Mesenchymal stem cell (in vitro differentiated cells and primary cell): ENCODE measurements around the gene DIAPH2.

Source experiments
- DNase-seq: peaks from one replicate; pipeline ENCODE4 v3.0.0-alpha.2; 2013
- H2AFZ ChIP-seq: one replicate; pipeline ENCODE4 v1.6.1; 2013; ENCODE audit warnings: low read depth, mild to moderate bottlenecking, control low read depth, inconsistent platforms, low read length, moderate library complexity
- H2AK5ac ChIP-seq: 2 replicates; pipeline ENCODE4 v1.6.1; 2013; ENCODE audit warnings: low read length, moderate library complexity, mild to moderate bottlenecking, inconsistent platforms; ENCODE audit not compliant: severe bottlenecking
- H2BK120ac ChIP-seq: one replicate; pipeline ENCODE4 v1.6.1; 2013; ENCODE audit warnings: low read depth, mild to moderate bottlenecking, inconsistent platforms, low read length, moderate library complexity
- H2BK12ac ChIP-seq, 2 experiments: one replicate each; pipeline ENCODE4 v1.6.1; 2013; ENCODE audit warnings: inconsistent platforms in 2 of 2, low read length in 2 of 2, mild to moderate bottlenecking in 2 of 2, moderate library complexity in 2 of 2, control low read depth in 1 of 2
- H2BK15ac ChIP-seq: one replicate; pipeline ENCODE4 v1.6.1; 2013; ENCODE audit warnings: mild to moderate bottlenecking, low read depth, inconsistent platforms; ENCODE audit not compliant: poor library complexity, severe bottlenecking
- H2BK5ac ChIP-seq: 2 replicates; pipeline ENCODE4 v1.6.1; 2013; ENCODE audit warnings: low read depth, mild to moderate bottlenecking, low read length, control low read depth, inconsistent platforms; ENCODE audit not compliant: poor library complexity, severe bottlenecking
- H3K14ac ChIP-seq, 2 experiments: one replicate each; pipeline ENCODE4 v1.6.1; 2013; ENCODE audit warnings: inconsistent platforms in 2 of 2, low read length in 2 of 2, control low read depth in 1 of 2, mild to moderate bottlenecking in 1 of 2, moderate library complexity in 1 of 2
- H3K18ac ChIP-seq, 2 experiments: one replicate each; pipeline ENCODE4 v1.6.1; 2013; ENCODE audit warnings: inconsistent platforms in 2 of 2, low read length in 2 of 2, control low read depth in 1 of 2, low read depth in 1 of 2, mild to moderate bottlenecking in 1 of 2
- H3K23ac ChIP-seq, 2 experiments: one replicate each; pipeline ENCODE4 v1.6.1; 2013; ENCODE audit warnings: inconsistent platforms in 2 of 2, low read length in 2 of 2, mild to moderate bottlenecking in 2 of 2, moderate library complexity in 2 of 2, control low read depth in 1 of 2
- H3K27ac ChIP-seq: 2 replicates; pipeline ENCODE4 v1.5.1; 2013; ENCODE audit warnings: mild to moderate bottlenecking, moderate library complexity, low read length, control low read depth, inconsistent platforms; ENCODE audit not compliant: poor library complexity, severe bottlenecking
- H3K27me3 ChIP-seq, 2 experiments: 2 replicates each; pipeline versions ENCODE4 v1.6.1 to v1.7.0; 2013; ENCODE audit warnings: low read length in 2 of 2, mild to moderate bottlenecking in 2 of 2, moderate library complexity in 2 of 2, control low read depth in 1 of 2, inconsistent platforms in 1 of 2; ENCODE audit not compliant: control insufficient read depth in 1 of 2, insufficient read depth in 1 of 2
- H3K36me3 ChIP-seq, 2 experiments: 2 replicates each; pipeline versions ENCODE4 v1.6.1 to v1.7.0; 2013; ENCODE audit warnings: low read length in 2 of 2, control low read depth in 1 of 2, inconsistent platforms in 1 of 2, low read depth in 1 of 2, mild to moderate bottlenecking in 1 of 2; ENCODE audit not compliant: insufficient read depth in 2 of 2, control insufficient read depth in 1 of 2
- H3K4ac ChIP-seq, 2 experiments: one replicate each; pipeline ENCODE4 v1.6.1; 2013; ENCODE audit warnings: inconsistent platforms in 2 of 2, low read length in 2 of 2, mild to moderate bottlenecking in 2 of 2, moderate library complexity in 2 of 2, control low read depth in 1 of 2, low read depth in 1 of 2
- H3K4me1 ChIP-seq: 2 replicates; pipeline ENCODE4 v1.6.1; 2013; ENCODE audit warnings: low read depth, low read length, control low read depth; ENCODE audit not compliant: control insufficient read depth, insufficient read depth
- H3K4me2 ChIP-seq: 2 replicates; pipeline ENCODE4 v1.6.1; 2013; ENCODE audit warnings: low read length, mild to moderate bottlenecking, inconsistent platforms; ENCODE audit not compliant: poor library complexity, severe bottlenecking
- H3K4me3 ChIP-seq, 2 experiments: 2 replicates each; pipeline versions ENCODE4 v1.5.1 to v1.7.0; 2013; ENCODE audit warnings: low read length in 2 of 2, mild to moderate bottlenecking in 2 of 2, control low read depth in 1 of 2, low read depth in 1 of 2; ENCODE audit not compliant: insufficient read depth in 1 of 2
- H3K79me1 ChIP-seq: replicated peaks from 2 replicates; pipeline ENCODE4 v1.6.1; 2013; ENCODE audit warnings: mild to moderate bottlenecking, control low read depth, low read length, inconsistent platforms; ENCODE audit not compliant: poor library complexity, severe bottlenecking
- H3K9ac ChIP-seq: 2 replicates; pipeline ENCODE4 v1.7.0; 2013; ENCODE audit warnings: mild to moderate bottlenecking, low read length, moderate library complexity
- H3K9me3 ChIP-seq: 2 replicates; pipeline ENCODE4 v1.7.0; 2013; ENCODE audit warnings: mild to moderate bottlenecking, low read length; ENCODE audit not compliant: control insufficient read depth
- H4K8ac ChIP-seq: one replicate; pipeline ENCODE4 v1.6.1; 2013; ENCODE audit warnings: inconsistent platforms, mild to moderate bottlenecking, low read length, moderate library complexity
- H4K91ac ChIP-seq: one replicate; pipeline ENCODE4 v1.6.1; 2013; ENCODE audit warnings: mild to moderate bottlenecking, low read length, inconsistent platforms
- WGBS: methylation state at CpG from one replicate; pipeline ENCODE4 v1.1.7; 2013; ENCODE audit warnings: mixed read lengths; 5-methylcytosine and 5-hydroxymethylcytosine counted together

Gene DIAPH2

GRCh38 chrX:97416461-97416860 is 731.8 kb downstream of the DIAPH2 start:
- no peaks in the 10 kb centered on the region for H3K36me3 ChIP-seq
- no peak overlapping the region for H3K23ac ChIP-seq
- H4K8ac ChIP-seq: no peak overlapping the region
- no peak overlapping the region for H3K27ac ChIP-seq
- 50% methylated on average over 1 of the region's 1 CpG for WGBS
- DNase-seq: no peak
- no peaks in the 10 kb centered on the region for H3K9me3 ChIP-seq
- no peak overlapping the region for H3K14ac ChIP-seq
- H3K4me1 ChIP-seq: no peaks in the 10 kb centered on the region
- no peak overlapping the region for H2BK15ac ChIP-seq
- no peak overlapping the region for H2BK120ac ChIP-seq
- no peak overlapping the region for H2BK5ac ChIP-seq
- no peak overlapping the region for H3K4me3 ChIP-seq
- no peak overlapping the region for H3K4me2 ChIP-seq
- no peak overlapping the region for H3K9ac ChIP-seq
- H2AK5ac ChIP-seq: no peak overlapping the region
- peaks cover 0 to 3% of the 10 kb centered on the region in 2 experiments for H3K27me3 ChIP-seq
- H3K18ac ChIP-seq: no peak overlapping the region
- no peak overlapping the region for H4K91ac ChIP-seq
- H3K4ac ChIP-seq: no peak overlapping the region
- no peaks in the 10 kb centered on the region for H3K79me1 ChIP-seq
- no peak overlapping the region for H2BK12ac ChIP-seq
- H2AFZ ChIP-seq: no peak overlapping the region

- no peak for DNase-seq
- 95% methylated on average over 5 of the region's 5 CpGs for WGBS
- H2BK5ac ChIP-seq: no peak overlapping the region
- no peak overlapping the region for H3K4ac ChIP-seq
- H3K4me3 ChIP-seq: no peak overlapping the region
- H2BK120ac ChIP-seq: no peak overlapping the region
- no peak overlapping the region for H2BK15ac ChIP-seq
- no peaks in the 10 kb centered on the region for H3K4me1 ChIP-seq
- H3K27me3 ChIP-seq: no peaks in the 10 kb centered on the region
- H3K18ac ChIP-seq: no peak overlapping the region
- no peaks in the 10 kb centered on the region for H3K79me1 ChIP-seq
- H2AK5ac ChIP-seq: no peak overlapping the region
- no peaks in the 10 kb centered on the region for H3K9me3 ChIP-seq
- H3K23ac ChIP-seq: no peak overlapping the region
- no peak overlapping the region for H2AFZ ChIP-seq
- H4K91ac ChIP-seq: no peak overlapping the region
- H3K9ac ChIP-seq: no peak overlapping the region
- H3K14ac ChIP-seq: no peak overlapping the region
- H2BK12ac ChIP-seq: no peak overlapping the region
- H3K4me2 ChIP-seq: no peak overlapping the region
- H3K36me3 ChIP-seq: peaks cover 0 to 15% of the 10 kb centered on the region in 2 experiments
- no peak overlapping the region for H4K8ac ChIP-seq
- H3K27ac ChIP-seq: no peak overlapping the region
Measured at GRCh38 chrX:97429101-97429500, 744.5 kb downstream of the DIAPH2 start.

GRCh38 chrX:97431281-97431680 is 746.6 kb downstream of the DIAPH2 start:
- H4K8ac ChIP-seq: no peak overlapping the region
- H3K9ac ChIP-seq: no peak overlapping the region
- no peaks in the 10 kb centered on the region for H3K4me1 ChIP-seq
- H3K9me3 ChIP-seq: no peaks in the 10 kb centered on the region
- H3K4ac ChIP-seq: no peak overlapping the region
- H2BK120ac ChIP-seq: no peak overlapping the region
- H3K27me3 ChIP-seq: no peaks in the 10 kb centered on the region
- H2BK12ac ChIP-seq: no peak overlapping the region
- no peak overlapping the region for H2BK15ac ChIP-seq
- H3K14ac ChIP-seq: no peak overlapping the region
- no peak overlapping the region for H2BK5ac ChIP-seq
- 97% methylated on average over 1 of the region's 1 CpG for WGBS
- peaks cover 0 to 15% of the 10 kb centered on the region in 2 experiments for H3K36me3 ChIP-seq
- H3K4me3 ChIP-seq: no peak overlapping the region
- no peak overlapping the region for H3K18ac ChIP-seq
- H2AFZ ChIP-seq: no peak overlapping the region
- no peaks in the 10 kb centered on the region for H3K79me1 ChIP-seq
- no peak overlapping the region for H3K27ac ChIP-seq
- no peak overlapping the region for H4K91ac ChIP-seq
- no peak overlapping the region for H3K4me2 ChIP-seq
- no peak overlapping the region for H2AK5ac ChIP-seq
- H3K23ac ChIP-seq: no peak overlapping the region
- no peak for DNase-seq

GRCh38 chrX:97446298-97446882 is 761.7 kb downstream of the DIAPH2 start:
- no peak overlapping the region for H3K4ac ChIP-seq
- H3K27me3 ChIP-seq: no peaks in the 10 kb centered on the region
- no peaks in the 10 kb centered on the region for H3K36me3 ChIP-seq
- H3K18ac ChIP-seq: no peak overlapping the region
- WGBS: no CpG with 5 or more reads among the region's 1 CpG
- no peak overlapping the region for H2BK5ac ChIP-seq
- H2BK12ac ChIP-seq: no peak overlapping the region
- no peak overlapping the region for H3K23ac ChIP-seq
- H3K4me3 ChIP-seq: no peak overlapping the region
- no peak for DNase-seq
- H4K91ac ChIP-seq: no peak overlapping the region
- H3K9me3 ChIP-seq: no peaks in the 10 kb centered on the region
- H2AK5ac ChIP-seq: no peak overlapping the region
- peaks cover 1% of the 10 kb centered on the region for H3K4me1 ChIP-seq
- no peak overlapping the region for H4K8ac ChIP-seq
- no peak overlapping the region for H3K4me2 ChIP-seq
- no peaks in the 10 kb centered on the region for H3K79me1 ChIP-seq
- H3K9ac ChIP-seq: no peak overlapping the region
- no peak overlapping the region for H2BK120ac ChIP-seq
- H2AFZ ChIP-seq: no peak overlapping the region
- no peak overlapping the region for H2BK15ac ChIP-seq
- H3K27ac ChIP-seq: no peak overlapping the region
- H3K14ac ChIP-seq: no peak overlapping the region
